Measurements from ENCODE around the gene WFDC10B. TPM values are rescaled to one million over a fixed set of nuclear protein-coding genes. Genes with fewer than 3 reads are reported as not detected.
"Not testable (repeated sequence)": the region's sequence is repeated elsewhere in the genome, so short reads cannot be mapped to it uniquely, and the experiment has no call there.

WFDC10B gene
- total RNA-seq, 1 donor, result not detected

DNA sequence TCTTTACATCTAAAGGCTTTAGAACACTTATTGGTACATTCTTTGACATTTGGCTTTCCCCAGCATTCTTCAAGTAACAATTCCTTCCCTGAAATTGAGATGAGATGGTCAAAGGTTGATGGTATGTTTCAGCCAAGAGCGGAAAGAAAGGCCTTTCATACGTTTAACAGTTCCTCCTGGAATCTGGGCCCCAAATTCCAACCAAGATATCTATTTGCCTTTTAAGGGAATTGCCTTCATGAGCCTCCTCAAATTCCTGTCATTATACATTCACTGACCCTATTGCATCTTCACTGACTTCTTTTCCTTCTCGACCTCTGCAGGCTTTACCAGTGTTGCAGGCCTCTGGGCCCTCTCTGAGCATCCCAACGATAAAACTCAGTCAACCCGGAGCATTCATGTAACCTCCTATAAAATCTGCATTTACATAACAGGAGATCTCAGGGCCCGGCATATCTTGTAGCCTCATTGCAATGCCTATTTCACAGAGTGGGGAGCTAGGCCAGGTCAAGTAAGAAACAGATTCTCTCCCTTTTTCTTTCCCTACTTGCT lies 55.4 kb downstream of the WFDC10B start:
- DNase-seq (ENCODE audit: low read depth), result no peak
- H3K4me3 ChIP-seq (ENCODE audit: low read depth, low read length), result no peak overlapping the region
- TF ChIP-seq, protein P1, sequence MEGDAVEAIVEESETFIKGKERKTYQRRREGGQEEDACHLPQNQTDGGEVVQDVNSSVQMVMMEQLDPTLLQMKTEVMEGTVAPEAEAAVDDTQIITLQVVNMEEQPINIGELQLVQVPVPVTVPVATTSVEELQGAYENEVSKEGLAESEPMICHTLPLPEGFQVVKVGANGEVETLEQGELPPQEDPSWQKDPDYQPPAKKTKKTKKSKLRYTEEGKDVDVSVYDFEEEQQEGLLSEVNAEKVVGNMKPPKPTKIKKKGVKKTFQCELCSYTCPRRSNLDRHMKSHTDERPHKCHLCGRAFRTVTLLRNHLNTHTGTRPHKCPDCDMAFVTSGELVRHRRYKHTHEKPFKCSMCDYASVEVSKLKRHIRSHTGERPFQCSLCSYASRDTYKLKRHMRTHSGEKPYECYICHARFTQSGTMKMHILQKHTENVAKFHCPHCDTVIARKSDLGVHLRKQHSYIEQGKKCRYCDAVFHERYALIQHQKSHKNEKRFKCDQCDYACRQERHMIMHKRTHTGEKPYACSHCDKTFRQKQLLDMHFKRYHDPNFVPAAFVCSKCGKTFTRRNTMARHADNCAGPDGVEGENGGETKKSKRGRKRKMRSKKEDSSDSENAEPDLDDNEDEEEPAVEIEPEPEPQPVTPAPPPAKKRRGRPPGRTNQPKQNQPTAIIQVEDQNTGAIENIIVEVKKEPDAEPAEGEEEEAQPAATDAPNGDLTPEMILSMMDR (IDR thresholded peaks at IDR 0.05; ENCODE audit: insufficient read depth, low read depth, low read length), result no peak

DNA sequence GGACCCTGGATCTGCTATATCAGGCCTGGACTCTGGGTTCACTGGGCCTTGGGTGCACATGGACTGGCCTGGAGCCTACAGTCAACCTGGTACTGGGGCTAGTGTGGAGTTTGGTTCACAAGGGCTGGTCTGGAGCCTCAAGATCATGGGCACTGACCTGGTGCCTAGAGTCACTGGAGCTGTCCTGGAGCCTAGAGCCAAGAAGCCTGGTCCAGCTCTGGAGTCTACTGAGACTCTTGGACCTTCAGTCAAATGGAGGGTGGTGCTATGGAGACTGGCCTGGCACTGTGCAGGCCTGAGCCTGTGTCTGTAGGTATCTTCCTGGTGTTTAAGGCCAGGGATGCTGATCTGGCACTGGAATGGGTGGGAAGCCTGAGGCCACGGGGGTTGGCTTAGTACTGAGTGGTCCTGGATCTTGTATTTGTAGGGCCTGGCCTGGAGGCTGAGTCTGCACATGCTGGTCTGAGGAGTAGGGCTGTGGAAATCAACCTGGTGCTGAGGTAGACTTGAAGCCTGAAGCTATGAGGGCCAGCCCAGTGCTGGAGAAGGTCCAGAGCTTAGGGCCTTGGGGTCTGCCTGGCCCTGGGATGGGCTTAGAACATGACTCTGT lies 57.3 kb downstream of the WFDC10B start:
- DNase-seq (ENCODE audit: low read depth), result no peak
- H3K4me3 ChIP-seq (ENCODE audit: low read depth, low read length), result no peak overlapping the region
- TF ChIP-seq, protein P1 (IDR thresholded peaks at IDR 0.05; ENCODE audit: insufficient read depth, low read depth, low read length), result no peak

DNA sequence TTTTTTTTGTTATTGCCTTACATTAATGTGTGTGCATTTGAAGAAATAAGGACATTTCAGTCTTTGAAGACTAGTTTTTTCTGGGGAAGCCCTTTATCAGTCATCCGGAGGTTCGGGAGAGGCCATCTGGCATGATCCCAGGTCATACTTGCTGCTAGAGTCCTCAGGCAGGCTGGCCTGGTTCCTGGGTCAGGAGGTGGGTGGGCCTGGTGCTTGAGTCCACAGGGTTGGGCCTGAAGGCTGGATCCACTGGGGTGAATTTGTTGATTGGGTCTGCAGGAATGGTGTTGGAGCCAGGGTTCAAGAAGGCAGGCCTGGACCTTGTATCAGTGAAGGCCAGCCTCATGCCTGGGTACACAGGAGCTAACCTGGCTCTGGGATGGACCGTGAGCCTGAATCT lies 57.9 kb downstream of the WFDC10B start:
- no peak for DNase-seq (ENCODE audit: low read depth)
- TF ChIP-seq, protein P1 (IDR thresholded peaks at IDR 0.05; ENCODE audit: insufficient read depth, low read depth, low read length), result no peak
- no peak overlapping the region for H3K4me3 ChIP-seq (ENCODE audit: low read depth, low read length)

DNA sequence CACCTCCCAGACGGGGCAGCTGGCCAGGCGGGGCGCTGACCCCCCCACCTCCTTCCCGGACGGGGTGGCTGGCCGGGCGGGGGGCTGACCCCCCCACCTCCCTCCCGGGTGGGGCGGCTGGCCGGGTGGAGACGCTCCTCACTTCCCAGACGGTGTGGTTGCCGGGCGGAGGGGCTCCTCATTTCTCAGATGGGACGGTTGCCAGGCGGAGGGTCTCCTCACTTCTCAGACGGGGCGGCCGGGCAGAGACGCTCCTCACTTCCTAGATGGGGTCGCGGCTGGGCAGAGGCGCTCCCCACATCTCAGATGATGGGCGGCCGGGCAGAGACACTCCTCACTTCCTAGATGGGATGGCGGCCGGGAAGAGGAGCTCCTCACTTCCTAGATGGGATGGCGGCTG lies 59.0 kb downstream of the WFDC10B start:
- DNase-seq (ENCODE audit: low read depth); H3K4me3 ChIP-seq (ENCODE audit: low read depth, low read length): not testable (repeated sequence)

DNA sequence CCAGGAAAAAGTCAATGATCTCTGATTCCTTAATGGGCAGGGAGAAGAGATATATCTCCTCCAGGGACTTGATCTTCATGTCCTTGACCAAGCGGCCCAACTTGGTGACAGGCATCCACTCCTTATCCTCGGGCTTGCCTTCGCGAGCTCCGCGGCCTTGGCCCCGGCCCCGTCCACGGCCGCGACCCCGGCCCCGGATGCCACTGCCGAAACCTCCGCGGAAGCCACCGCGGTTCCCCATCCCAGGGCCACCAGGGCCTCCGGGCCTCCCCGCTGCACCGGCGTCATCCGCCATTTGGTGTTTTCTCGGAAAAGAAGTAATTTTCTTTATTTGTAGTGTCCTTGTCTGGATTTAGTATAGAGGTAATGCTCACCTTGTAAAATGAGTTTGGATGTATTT lies 63.7 kb downstream of the WFDC10B start:
- DNase-seq (ENCODE audit: low read depth); H3K4me3 ChIP-seq (ENCODE audit: low read depth, low read length): not testable (repeated sequence)

DNA sequence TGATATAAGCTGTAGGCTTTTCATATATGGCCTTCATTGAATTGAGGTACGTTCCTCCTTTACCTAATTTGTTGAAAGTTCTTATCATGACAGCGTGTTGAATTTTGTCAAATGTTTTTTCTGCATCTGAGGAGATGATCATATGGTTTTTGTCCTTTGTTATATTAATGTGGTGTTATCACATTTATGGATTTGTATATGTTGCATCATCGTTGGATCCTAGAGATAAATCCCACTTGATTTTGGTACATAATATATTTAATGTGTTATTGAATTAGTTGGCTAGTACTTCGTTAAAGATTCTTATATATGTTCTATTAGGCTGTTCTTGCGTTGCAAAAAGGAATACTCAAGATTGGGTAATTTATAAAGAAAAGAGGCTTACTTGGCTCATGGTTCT lies 65.1 kb downstream of the WFDC10B start:
- TF ChIP-seq, protein P1 (IDR thresholded peaks at IDR 0.05; ENCODE audit: insufficient read depth, low read depth, low read length), result no peak
- DNase-seq (ENCODE audit: low read depth), result no peak
- H3K4me3 ChIP-seq (ENCODE audit: low read depth, low read length), result no peak overlapping the region

DNA sequence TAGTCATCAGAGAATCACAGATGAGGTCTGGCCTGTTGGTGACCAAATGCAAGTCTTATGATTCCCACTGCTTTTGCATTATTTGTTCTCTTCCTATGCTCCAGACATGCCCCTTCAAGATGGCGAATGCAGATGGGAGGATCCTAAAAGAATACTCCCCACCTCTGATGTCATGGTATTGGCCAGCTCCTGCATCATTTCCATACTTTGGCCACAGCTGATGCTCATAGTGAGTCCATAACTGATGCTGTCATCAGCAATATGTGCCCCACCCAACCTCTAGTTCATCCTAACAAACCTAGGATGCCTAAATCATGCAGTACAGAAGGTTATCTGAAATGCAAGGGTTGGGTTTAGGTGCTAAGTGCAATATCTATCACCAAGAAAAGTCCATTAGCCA lies 68.3 kb downstream of the WFDC10B start:
- no peak overlapping the region for H3K4me3 ChIP-seq (ENCODE audit: low read depth, low read length)
- no peak for DNase-seq (ENCODE audit: low read depth)
- TF ChIP-seq, protein P1 (IDR thresholded peaks at IDR 0.05; ENCODE audit: insufficient read depth, low read depth, low read length), result no peak

Small RNA genes within 50 kb of the gene (small RNA-seq; reads per million reads assigned to genes)
- gene MIR3617 (0.94 reads per million, percentile 7 among the genes with 10 or more reads in this experiment), gene SPINT5P (not detected)

Other genes with a start within 250 kb of the WFDC10B start
- not detected in 2 replicates for gene WFDC2, start 235.3 kb downstream of the WFDC10B start, total RNA-seq
- gene SPINT3, start 189.4 kb downstream of the WFDC10B start, total RNA-seq, result not detected in 2 replicates
- gene WFDC6, start 165.5 kb downstream of the WFDC10B start, total RNA-seq, result not detected in 2 replicates
- gene EPPIN, start 157.6 kb downstream of the WFDC10B start, total RNA-seq, result not detected in 2 replicates
- not detected in 2 replicates for gene WFDC8, start 125.7 kb downstream of the WFDC10B start, total RNA-seq
- gene WFDC10A, start 75.3 kb downstream of the WFDC10B start, total RNA-seq, result not detected in 2 replicates
- not detected in 2 replicates for gene WFDC9, start 73.7 kb downstream of the WFDC10B start, total RNA-seq
- gene WFDC11, start 34.8 kb downstream of the WFDC10B start, total RNA-seq, result not detected in 2 replicates
- not detected in 2 replicates for gene WFDC13, start 3.0 kb downstream of the WFDC10B start, total RNA-seq
- not detected in 2 replicates for gene SPINT4, start 17.3 kb upstream of the WFDC10B start, total RNA-seq
- gene WFDC3, start 86.9 kb upstream of the WFDC10B start, total RNA-seq, result 0.43 TPM in 1 of 2 replicates, not detected in the other
- 9.5 and 12.6 TPM in 2 replicates for gene DNTTIP1, start 86.9 kb upstream of the WFDC10B start, total RNA-seq
- gene UBE2C, start 107.6 kb upstream of the WFDC10B start, total RNA-seq, result 13.5 and 26.3 TPM in 2 replicates
- gene TNNC2, start 122.3 kb upstream of the WFDC10B start, total RNA-seq, result 0.32 and 0.43 TPM in 2 replicates
- 50.5 and 60.9 TPM in 2 replicates for gene SNX21, start 128.8 kb upstream of the WFDC10B start, total RNA-seq
- 36.7 and 43.5 TPM in 2 replicates for gene ACOT8, start 152.4 kb upstream of the WFDC10B start, total RNA-seq
- gene ZSWIM3, start 152.6 kb upstream of the WFDC10B start, total RNA-seq, result 3.2 and 5.6 TPM in 2 replicates
- gene ZSWIM1, start 176.2 kb upstream of the WFDC10B start, total RNA-seq, result 8.1 and 9.1 TPM in 2 replicates
- gene SPATA25, start 182.6 kb upstream of the WFDC10B start, total RNA-seq, result 0.43 and 1.3 TPM in 2 replicates
- gene NEURL2, start 186.2 kb upstream of the WFDC10B start, total RNA-seq, result 3.9 and 5.2 TPM in 2 replicates
- gene CTSA, start 186.3 kb upstream of the WFDC10B start, total RNA-seq, result 60.9 and 61.3 TPM in 2 replicates
- gene PLTP, start 207.1 kb upstream of the WFDC10B start, total RNA-seq, result 10.4 and 14.8 TPM in 2 replicates
- gene PCIF1, start 229.7 kb upstream of the WFDC10B start, total RNA-seq, result 9.1 and 15.8 TPM in 2 replicates